GM18520 (cell line): Measurements from ENCODE around the gene QRICH2.
A peak's percentile ranks its signal among the peaks of the same experiment; 100 is the strongest.
"Not testable (repeated sequence)": the region's sequence is repeated elsewhere in the genome, so short reads cannot be mapped to it uniquely, and the experiment has no call there.

Experiments
- ATAC-seq: cut with Tn5 transposase; IDR thresholded peaks from one replicate; pipeline ENCODE4 v1.9.1; 2021; ENCODE audit not compliant: unreplicated experiment

QRICH2 gene, protein sequence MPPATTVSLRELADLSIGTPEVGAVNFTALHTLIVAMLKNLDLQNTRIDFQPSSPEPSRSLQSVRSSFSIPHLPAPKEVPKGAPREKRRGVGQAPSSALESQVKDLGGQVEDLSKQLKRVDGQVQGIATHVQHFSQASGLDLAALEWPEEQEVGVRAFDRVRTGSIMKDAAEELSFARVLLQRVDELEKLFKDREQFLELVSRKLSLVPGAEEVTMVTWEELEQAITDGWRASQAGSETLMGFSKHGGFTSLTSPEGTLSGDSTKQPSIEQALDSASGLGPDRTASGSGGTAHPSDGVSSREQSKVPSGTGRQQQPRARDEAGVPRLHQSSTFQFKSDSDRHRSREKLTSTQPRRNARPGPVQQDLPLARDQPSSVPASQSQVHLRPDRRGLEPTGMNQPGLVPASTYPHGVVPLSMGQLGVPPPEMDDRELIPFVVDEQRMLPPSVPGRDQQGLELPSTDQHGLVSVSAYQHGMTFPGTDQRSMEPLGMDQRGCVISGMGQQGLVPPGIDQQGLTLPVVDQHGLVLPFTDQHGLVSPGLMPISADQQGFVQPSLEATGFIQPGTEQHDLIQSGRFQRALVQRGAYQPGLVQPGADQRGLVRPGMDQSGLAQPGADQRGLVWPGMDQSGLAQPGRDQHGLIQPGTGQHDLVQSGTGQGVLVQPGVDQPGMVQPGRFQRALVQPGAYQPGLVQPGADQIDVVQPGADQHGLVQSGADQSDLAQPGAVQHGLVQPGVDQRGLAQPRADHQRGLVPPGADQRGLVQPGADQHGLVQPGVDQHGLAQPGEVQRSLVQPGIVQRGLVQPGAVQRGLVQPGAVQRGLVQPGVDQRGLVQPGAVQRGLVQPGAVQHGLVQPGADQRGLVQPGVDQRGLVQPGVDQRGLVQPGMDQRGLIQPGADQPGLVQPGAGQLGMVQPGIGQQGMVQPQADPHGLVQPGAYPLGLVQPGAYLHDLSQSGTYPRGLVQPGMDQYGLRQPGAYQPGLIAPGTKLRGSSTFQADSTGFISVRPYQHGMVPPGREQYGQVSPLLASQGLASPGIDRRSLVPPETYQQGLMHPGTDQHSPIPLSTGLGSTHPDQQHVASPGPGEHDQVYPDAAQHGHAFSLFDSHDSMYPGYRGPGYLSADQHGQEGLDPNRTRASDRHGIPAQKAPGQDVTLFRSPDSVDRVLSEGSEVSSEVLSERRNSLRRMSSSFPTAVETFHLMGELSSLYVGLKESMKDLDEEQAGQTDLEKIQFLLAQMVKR (N-terminal part only)

DNA sequence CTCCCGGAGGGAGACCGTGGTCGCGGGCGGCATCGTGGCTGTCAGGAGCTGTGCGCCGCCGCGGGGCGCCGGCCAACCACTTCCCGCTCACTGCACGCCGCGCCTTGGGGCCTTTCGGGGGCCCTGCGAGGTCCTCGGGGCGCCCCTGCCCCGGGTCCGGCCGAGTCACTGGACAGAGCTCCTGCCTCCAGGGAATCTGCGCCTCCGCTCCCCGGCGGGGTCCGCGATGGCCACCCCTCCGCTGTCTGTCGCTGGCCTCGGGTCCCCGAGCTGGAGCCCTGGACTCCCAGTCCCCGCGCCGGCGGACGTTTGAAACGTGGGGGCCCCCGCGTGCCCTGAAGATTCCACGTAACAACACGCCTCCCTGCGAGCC, at the start of gene QRICH2:
TSS of gene QRICH2 (minus strand) at position 311 of the 373 bp plus-strand sequence. CDS start at position 33, 278 bp downstream.
- ATAC-seq = no peak

DNA sequence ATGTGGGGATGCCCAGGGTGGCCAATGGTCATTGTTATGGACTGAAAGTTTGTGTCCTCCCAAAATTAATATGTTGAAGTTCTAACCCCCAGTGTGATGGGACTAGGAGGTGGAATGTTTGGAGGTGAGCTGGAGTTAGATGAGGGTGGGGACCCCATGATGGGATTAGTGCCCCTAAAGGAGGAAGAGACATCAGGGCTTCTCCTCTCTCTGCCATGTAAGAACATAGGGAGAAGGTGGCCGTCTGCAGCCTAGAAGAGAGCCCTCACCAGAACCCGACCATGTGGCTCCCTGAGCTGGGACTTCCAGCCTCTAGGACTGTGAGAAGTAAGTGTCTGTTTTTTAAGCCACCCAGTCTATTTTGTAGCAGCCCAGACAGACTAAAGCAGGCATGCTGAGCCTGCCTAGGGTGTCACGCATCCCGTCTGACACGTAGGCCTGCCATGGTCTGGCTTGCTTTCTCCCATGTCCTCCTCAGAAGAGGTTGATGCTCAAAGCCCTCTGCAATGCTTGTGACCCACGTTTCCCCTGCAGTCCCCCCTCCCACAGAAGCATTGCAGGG, 49.6 kb upstream of the QRICH2 start:
- no peak for ATAC-seq

GRCh38 chr17:76356803-76357456, 48.9 kb upstream of the QRICH2 start:
- no peak for ATAC-seq

DNA sequence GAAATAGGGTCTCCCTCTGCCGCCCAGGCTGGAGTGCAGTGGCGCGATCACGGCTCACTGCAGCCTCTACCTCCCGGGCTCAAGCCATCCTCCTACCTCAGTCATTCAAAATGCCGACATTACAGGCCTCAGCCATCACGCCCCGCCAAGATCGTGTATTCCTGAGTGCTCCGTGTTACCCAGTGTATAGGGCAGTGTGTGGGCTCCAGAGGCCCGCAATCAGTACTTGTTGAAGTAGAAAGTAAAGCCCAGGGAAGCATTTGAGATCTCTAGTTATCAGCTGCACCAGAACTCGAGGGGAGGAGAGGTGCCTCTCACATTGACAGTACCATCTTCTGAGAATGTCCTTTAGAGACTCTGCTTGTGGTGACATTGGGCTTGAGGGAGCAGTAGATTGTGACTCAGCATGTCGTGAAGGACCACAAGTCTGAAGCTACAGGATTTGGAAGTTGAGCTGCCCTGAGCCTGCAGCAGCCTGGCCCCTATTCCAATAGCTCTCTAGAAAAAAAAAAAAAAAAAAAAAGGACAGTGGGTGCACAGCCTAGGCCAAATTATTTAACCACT, 46.8 kb upstream of the QRICH2 start:
- ATAC-seq = no peak

DNA sequence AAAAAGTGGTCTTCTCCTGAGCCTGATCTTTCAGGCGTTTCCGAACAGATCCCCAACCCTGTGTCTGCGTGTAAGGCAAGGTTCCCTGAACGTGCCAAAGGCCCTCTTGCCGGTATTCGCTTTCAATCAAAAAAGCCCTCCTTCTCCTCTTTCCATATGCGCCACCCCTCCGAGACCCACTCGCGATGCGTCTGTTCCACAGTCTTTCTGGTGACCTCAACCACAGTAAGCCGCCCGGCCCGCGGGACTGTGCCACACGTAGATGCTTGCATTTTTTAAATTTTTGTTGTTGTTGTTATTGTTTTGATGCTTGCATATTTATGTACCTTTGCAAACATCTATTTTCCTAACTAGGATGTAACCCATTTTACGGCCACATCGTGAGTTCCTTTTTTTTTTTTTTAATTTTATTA, 46.2 kb upstream of the QRICH2 start:
- ATAC-seq = no peak

GRCh38 chr17:76353599-76354316, 45.7 kb upstream of the QRICH2 start, which contains the start of gene PRPSAP1:
PRPSAP1 (minus strand) TSS chr17:76353916; CDS start chr17:76353703, 213 bp downstream.
- peak; percentile 90 for ATAC-seq

- ATAC-seq = no peak
These were observed 45.0 kb upstream of the QRICH2 start for GRCh38 chr17:76353004-76353598.

DNA sequence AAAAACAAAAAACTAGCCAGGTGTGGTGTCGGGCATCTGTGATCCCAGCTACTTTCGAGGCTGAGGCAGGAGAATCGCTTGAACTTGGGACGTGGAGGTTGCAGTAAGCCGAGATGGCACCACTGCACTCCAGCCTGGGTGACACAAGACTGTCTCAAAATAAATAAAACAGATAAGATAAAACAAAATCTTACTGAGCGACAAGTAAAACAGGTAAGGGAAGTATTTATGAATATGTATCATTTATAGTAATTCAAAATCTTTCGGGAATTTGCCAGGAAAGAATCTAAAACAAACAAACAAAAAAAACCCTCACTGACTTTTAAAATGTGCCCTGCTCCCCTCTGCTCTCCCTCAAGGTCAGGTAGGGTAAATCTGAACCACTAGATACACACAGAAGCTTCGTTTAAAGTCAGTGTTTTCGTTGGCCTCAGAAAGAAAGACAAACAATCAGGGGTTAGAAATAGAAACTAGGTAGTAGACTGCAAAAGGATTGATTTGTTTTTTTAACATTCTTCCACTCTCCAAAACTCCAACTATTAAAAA, 43.5 kb upstream of the QRICH2 start:
- no peak for ATAC-seq

- ATAC-seq = no peak
These were observed 42.4 kb upstream of the QRICH2 start for GRCh38 chr17:76350463-76350862.

GRCh38 chr17:76346936-76347335, 38.9 kb upstream of the QRICH2 start:
- not testable (repeated sequence) for ATAC-seq

DNA sequence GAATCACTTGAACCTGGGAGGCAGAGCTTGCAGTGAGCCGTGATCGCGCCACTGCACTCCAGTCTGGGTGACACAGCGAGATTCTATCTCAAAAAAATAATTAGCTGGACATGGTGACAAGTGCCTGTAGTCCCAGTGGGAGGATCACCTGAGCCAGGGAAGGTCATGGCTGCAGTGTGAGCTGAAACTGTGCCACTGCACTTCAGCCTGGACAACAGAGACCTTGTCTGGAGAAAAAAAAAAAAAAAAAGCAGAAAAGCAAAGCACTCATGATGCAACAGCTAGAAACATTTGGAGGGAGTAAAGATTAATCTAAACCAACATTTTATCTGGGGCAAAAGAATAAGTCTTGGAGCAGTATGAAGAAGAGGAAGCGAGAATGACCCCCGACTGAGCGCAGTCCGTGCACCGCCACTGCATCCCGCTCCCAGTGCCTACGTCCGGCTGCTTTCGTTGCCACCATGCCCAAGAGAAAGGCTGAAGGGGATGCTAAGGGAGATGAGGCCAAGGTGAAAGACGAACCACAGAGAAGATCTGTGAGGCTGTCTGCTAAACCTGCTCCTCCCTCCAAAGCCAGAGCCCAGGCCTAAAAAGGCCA, 37.4 kb upstream of the QRICH2 start:
- no peak for ATAC-seq

DNA sequence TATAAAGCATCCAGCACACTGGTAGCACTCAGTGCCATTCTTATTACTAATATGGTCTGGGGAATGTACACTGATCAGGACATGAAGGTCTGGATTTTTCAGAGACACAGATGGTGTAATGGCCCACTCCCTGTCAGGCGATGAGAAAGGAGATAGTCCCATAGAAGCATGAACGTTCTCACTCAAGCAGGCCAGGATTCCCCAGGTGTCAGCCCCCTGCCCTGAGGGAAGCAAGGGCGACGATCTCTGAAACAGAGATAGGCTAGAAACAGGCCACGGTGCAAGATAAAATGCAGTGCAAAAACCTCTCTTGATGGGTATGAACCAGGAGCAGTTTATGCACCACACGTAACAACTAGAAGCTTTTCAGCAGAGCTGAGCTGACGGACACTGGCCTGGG, 35.0 kb upstream of the QRICH2 start:
- ATAC-seq = no peak

DNA sequence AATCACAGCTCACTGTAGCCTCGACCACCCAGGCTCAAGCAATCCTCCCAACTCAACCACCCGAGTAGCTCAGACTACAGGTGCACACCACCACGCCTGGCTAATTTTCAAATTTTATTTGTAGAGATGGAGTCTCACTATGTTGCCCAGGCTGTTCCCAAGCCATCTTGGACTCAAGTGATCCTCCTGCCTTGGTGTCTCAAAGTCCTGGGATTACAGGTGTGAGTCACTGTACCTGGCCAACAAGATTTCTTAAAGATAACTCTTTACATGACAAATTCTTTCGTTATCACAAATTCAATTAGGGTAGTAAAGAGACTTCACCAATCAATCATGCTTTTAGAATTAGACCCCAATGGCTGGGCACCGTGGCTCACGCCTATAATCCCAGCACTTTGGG, 33.2 kb upstream of the QRICH2 start:
- ATAC-seq = no peak

DNA sequence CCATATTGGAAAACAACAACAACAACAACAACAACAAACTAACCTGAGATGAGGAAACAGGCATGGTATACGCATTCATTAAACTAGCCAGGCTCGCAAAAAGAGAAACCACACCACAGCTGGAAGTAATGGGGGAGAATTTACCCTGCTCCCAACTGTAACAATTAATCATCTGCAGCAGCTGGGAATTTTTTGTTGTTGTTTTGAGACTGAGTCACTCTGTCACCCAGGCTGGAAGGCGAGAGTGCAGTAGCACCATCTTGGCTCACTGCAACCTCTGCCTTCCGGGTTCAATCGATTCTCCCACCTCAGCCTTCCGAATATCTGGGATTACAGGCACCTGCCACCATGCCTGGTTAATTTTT, 29.3 kb upstream of the QRICH2 start:
- ATAC-seq = no peak

DNA sequence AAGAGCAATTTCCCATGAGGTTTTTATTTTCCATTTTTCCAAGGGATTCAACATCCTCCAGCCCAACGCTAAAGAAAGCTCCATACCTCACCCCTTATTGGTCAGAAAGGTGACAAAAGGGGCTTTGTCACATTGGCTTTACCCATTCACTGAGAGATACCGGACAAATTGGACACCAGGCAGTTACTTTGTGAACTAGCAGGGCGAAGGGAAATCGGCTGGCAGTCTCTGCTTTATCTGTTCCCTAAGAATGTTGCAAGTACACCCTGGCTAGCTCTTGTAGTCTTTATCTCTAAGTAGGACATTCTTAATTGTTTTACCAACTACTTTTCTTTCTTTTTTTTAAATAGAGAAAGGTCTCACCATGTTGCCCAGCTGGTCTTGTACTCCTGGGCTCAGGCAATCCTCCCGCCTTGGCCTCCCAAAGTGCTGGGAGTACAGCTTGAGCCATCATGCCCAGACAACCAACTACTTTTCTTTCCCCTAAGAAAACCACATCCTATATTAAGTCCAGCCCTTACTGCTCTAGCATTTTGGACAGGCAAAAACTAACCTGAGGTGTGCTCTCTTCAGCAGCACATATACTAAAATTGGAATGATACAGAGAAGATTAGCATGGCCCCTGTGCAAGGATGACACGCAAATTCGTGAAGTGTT, 28.8 kb upstream of the QRICH2 start:
- no peak for ATAC-seq

DNA sequence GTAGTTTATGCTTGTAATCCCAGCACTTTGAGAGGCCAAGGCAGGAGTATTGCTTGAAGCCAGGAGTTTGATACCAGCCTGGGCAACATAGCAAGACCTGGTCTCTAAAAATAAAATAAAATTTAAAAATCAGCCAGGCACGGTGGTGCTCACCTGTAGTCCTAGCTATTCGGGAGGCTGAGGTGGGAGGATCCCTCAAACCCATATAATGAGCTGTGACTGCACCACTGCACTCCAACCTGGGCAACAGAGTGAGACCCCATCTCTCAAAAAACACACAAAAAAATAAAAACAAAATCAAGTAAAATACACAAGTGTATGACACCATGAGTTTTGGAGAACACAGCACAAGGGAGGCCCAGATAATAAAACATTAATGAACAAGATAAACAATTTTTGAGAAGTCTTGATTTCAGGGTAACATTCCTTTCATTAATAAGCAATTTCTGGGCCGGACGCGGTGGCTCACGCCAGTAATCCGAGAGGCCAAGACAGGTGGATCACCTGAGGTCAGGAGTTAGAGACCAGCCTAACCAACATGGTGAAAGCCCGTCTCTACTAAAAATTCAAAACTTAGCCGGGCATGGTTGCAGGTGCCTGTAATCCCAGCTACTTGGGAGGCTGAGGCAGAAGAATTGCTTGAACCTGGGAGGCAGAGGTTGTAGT, 27.8 kb upstream of the QRICH2 start:
- ATAC-seq = no peak
